NB4 (cell line): ENCODE measurements around the gene NBEAL1.

Experiments
- MYC ChIP-seq: IDR thresholded peaks from 2 replicates; pipeline ENCODE4 v1.6.1; 2011; ENCODE audit warnings: low read depth, low read length
- POLR2A ChIP-seq: IDR thresholded peaks from 2 replicates; pipeline ENCODE4 v1.6.1; 2011; ENCODE audit warnings: mild to moderate bottlenecking; ENCODE audit not compliant: insufficient read length; ENCODE audit errors: extremely low read depth
- TF ChIP-seq, protein P1 (sequence below): IDR thresholded peaks from one replicate; pipeline ENCODE4 v1.5.1; 2012; ENCODE audit warnings: low read depth, low read length

DNA sequence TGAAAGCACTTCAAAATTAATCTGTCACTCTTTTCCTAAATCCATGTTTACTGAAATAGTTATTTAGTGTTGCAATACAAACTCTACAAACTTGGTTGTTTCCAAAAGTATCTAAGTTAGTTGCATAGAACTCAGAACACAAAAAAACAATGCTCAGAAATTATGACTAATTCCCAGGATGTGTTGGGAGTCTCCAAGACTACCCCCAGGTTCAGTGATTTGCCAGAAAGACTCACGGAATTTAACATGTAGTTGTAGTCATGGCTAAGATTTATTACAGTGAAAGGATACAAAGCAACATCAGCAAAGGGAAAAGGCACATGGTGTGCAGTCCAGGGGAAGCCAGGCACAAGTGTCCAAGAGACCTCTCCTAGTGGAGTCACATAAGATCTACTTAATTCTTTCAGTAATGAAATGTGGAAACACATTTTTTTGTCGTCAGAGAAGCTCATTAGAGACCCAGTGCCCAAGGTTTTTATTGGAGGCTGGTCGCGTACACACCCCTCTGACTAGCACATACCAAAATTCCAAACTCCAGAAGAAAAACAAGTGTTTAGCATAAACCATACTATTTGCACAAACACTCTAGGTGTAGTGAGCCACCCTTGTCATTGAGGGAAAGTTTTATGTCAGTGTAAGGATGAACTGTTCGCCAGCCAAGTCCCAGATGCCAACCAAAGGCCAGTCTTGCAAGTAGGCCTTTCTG, 180.8 kb downstream of the NBEAL1 start:
- TF ChIP-seq, protein P1, sequence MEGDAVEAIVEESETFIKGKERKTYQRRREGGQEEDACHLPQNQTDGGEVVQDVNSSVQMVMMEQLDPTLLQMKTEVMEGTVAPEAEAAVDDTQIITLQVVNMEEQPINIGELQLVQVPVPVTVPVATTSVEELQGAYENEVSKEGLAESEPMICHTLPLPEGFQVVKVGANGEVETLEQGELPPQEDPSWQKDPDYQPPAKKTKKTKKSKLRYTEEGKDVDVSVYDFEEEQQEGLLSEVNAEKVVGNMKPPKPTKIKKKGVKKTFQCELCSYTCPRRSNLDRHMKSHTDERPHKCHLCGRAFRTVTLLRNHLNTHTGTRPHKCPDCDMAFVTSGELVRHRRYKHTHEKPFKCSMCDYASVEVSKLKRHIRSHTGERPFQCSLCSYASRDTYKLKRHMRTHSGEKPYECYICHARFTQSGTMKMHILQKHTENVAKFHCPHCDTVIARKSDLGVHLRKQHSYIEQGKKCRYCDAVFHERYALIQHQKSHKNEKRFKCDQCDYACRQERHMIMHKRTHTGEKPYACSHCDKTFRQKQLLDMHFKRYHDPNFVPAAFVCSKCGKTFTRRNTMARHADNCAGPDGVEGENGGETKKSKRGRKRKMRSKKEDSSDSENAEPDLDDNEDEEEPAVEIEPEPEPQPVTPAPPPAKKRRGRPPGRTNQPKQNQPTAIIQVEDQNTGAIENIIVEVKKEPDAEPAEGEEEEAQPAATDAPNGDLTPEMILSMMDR, result no peak
- no peak for TF ChIP-seq MYC
- no peak for TF ChIP-seq POLR2A
